Measurements from ENCODE around the gene HEPHL1.
A peak's percentile ranks its signal among the peaks of the same experiment; 100 is the strongest.

Gene HEPHL1

DNA sequence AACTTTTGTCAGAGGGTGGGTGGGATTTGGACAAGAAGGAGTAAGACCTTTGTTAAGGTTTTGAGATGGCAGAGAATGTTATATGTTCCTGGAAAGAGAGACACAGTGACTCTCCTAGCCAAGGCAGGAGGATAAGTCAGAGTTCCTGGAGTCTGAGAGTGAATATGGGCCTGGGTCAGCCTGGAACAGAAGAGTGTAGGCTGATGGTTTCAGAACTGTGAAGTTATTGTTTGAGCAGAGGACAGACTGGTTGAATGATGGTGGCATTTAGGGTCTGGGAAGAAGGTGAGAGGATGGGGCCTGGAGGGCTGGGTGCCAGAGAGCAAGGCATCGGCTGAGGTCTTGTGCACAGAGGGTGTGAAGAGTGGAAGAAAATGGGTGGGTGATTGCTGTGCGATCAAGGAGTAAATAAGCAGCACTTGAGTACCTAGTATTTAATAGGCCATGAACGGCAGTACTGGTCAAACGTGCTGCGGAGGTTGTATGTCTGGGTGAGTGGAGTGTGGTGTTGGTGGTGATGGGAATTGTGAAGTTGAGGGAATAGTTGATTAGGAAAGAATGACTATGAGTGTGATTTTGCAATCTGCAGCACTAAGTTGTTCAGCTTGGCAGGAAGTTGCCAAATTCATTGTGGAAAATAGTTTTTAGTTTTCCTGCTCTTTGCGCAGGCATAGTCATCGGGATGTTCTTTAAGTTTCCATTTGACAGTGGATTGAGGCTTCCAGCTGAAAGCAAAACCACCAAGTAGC is 109.3 kb downstream of the HEPHL1 start:
- peak overlapping the region; percentile 92 for H3K9ac ChIP-seq (ENCODE audit: insufficient read length, low read depth)
- H3K4me3 ChIP-seq (ENCODE audit: insufficient read length, low read depth), result peak overlapping the region; percentile 86
- no peaks in the 10 kb centered on the region for H3K36me3 ChIP-seq (ENCODE audit: insufficient read depth, insufficient read length, low read length)
- no peak for TF ChIP-seq YY1 (IDR thresholded peaks at IDR 0.05; ENCODE audit: insufficient read depth, insufficient read length)
- H3K27me3 ChIP-seq (ENCODE audit: insufficient read depth, insufficient read length), result no peaks in the 10 kb centered on the region
- H3K9me3 ChIP-seq (ENCODE audit: insufficient read depth, low read length), result peaks cover 3% of the 10 kb centered on the region; the same call in 1 of the 2 replicates
- DNase-seq (ENCODE audit: low read depth, low spot score), result no peak
- no peaks in the 10 kb centered on the region for H3K4me1 ChIP-seq (ENCODE audit: insufficient read depth, insufficient read length)

DNA sequence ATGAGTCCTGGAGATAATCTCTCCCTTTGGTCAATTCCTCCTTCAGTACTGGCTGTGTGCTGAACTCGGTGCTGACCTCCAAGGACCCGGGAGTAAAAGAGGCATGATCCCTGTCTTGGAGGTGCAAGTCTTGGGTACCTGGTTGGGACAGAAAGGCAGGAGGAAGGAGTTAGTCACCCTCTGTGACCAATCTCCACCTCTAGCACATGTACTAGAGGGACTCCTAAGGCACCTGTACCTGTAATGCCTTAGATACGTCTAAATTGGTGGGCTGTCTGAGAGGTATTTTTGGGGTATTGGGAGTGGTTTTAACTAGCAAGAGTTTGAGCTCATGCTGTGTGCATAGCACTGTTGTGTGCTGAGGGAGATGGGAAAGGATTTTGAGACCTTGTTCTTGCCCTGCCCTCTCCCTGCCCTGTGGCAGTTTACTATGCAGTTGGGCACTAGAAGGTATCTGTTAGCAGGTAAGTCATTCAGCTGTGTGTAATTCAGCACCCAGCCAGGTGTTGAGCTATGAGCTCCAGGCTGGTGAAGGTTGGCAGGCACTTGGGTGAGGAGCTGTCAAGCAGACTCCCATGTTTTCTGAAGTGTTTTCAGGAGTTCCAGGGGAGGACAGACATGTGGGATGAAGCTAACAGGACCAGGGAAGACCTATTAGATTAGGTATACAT is 110.0 kb downstream of the HEPHL1 start:
- no peaks in the 10 kb centered on the region for H3K36me3 ChIP-seq (ENCODE audit: insufficient read depth, insufficient read length, low read length)
- no peak overlapping the region for H3K9ac ChIP-seq (ENCODE audit: insufficient read length, low read depth)
- H3K9me3 ChIP-seq (ENCODE audit: insufficient read depth, low read length), result no peaks in the 10 kb centered on the region
- DNase-seq (ENCODE audit: low read depth, low spot score), result no peak
- no peak overlapping the region for H3K4me3 ChIP-seq (ENCODE audit: insufficient read length, low read depth)
- H3K4me1 ChIP-seq (ENCODE audit: insufficient read depth, insufficient read length), result no peaks in the 10 kb centered on the region
- H3K27me3 ChIP-seq (ENCODE audit: insufficient read depth, insufficient read length), result no peaks in the 10 kb centered on the region
- no peak for TF ChIP-seq YY1 (IDR thresholded peaks at IDR 0.05; ENCODE audit: insufficient read depth, insufficient read length)
- no peak for TF ChIP-seq SUZ12 (IDR thresholded peaks at IDR 0.05; ENCODE audit: extremely low read depth, insufficient read depth, insufficient read length)
- no peak for TF ChIP-seq ZNF274 (IDR thresholded peaks at IDR 0.05; ENCODE audit: low read depth, low read length)

DNA sequence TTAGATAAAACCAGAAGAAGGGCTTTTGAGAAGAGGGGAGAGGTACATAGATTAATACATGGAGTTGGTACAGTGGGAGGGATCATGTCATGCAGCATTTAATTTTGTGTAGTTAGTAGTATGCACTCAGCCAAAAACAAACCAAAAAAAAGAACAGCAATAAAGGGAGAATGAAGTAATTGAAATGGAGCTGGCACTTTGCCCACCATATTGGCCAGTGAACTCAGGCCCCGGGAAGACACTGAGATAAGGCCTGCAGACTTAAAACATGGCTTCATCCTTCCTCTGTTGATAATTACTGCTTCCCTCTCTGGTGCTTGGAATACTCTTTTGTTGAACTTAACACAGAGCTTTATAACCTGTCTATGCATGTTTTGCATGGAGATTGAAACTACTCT is 110.6 kb downstream of the HEPHL1 start:
- no peaks in the 10 kb centered on the region for H3K27me3 ChIP-seq (ENCODE audit: insufficient read depth, insufficient read length)
- no peaks in the 10 kb centered on the region for H3K4me1 ChIP-seq (ENCODE audit: insufficient read depth, insufficient read length)
- no peaks in the 10 kb centered on the region for H3K36me3 ChIP-seq (ENCODE audit: insufficient read depth, insufficient read length, low read length)
- no peak for DNase-seq (ENCODE audit: low read depth, low spot score)
- H3K4me3 ChIP-seq (ENCODE audit: insufficient read length, low read depth), result no peak overlapping the region
- no peaks in the 10 kb centered on the region for H3K9me3 ChIP-seq (ENCODE audit: insufficient read depth, low read length)
- no peak overlapping the region for H3K9ac ChIP-seq (ENCODE audit: insufficient read length, low read depth)
- TF ChIP-seq SUZ12 (IDR thresholded peaks at IDR 0.05; ENCODE audit: extremely low read depth, insufficient read depth, insufficient read length), result no peak
- no peak for TF ChIP-seq YY1 (IDR thresholded peaks at IDR 0.05; ENCODE audit: insufficient read depth, insufficient read length)
- TF ChIP-seq ZNF274 (IDR thresholded peaks at IDR 0.05; ENCODE audit: low read depth, low read length), result no peak

DNA sequence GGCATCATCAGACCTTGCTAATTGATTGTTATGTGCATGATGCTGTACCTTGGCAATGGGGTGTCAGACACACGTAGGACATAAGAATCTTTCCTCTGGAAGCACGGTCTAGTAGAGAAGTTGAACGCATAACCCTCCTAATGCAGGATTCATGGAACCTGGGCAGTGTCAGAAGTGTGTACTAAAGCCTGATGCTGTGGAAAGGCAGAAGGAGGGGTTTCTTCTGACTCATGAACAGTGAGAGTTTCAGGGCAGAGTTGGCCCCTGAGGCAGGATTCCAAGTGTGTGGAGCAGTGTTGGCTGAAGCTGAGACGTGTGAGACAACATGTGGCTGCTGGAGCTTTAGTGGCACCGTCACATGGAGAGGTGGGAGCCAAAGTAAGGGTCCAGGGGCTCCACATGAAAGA is 111.0 kb downstream of the HEPHL1 start:
- Histone ChIP-seq H3K9ac (ENCODE audit: insufficient read length, low read depth) (no peak overlapping the region), H3K4me1 (ENCODE audit: insufficient read depth, insufficient read length) (no peaks in the 10 kb centered on the region), H3K4me3 (ENCODE audit: insufficient read length, low read depth) (no peak overlapping the region), H3K9me3 (ENCODE audit: insufficient read depth, low read length) (no peaks in the 10 kb centered on the region), H3K27me3 (ENCODE audit: insufficient read depth, insufficient read length) (no peaks in the 10 kb centered on the region), H3K36me3 (ENCODE audit: insufficient read depth, insufficient read length, low read length) (no peaks in the 10 kb centered on the region)
- no peak for DNase-seq (ENCODE audit: low read depth, low spot score)
- no peak for TF ChIP-seq SUZ12 (IDR thresholded peaks at IDR 0.05; ENCODE audit: extremely low read depth, insufficient read depth, insufficient read length)
- no peak for TF ChIP-seq ZNF274 (IDR thresholded peaks at IDR 0.05; ENCODE audit: low read depth, low read length)
- no peak for TF ChIP-seq YY1 (IDR thresholded peaks at IDR 0.05; ENCODE audit: insufficient read depth, insufficient read length)

DNA sequence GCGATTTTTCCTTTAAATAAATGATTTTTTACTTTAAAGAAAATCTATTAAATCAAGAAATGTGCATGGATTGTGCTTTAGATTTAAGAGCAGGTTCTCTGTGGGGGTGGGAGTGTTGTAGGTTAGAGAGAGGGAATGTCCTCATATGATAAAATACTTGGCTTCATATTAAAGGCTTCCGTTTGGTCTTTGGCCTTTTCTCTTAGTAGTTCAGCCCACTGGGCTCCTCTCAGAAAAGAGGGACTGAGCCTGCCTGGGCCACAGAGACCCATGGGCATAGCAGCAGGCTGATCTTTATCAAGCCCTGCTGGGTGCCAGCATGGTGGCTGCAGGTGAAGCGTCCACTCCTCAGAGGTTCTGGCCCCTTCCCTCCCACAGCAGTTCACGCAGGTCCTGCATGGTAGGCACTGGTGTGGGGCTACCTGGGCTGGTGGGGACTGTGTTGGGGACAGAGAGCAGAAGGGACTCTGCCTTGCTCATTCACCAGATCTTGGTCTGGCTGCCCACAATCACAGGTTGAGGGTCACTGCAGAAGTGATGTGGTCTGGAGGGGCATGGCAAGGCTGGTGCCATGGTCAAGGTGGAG is 111.8 kb downstream of the HEPHL1 start:
- H3K4me1 ChIP-seq (ENCODE audit: insufficient read depth, insufficient read length), result no peaks in the 10 kb centered on the region
- no peak for DNase-seq (ENCODE audit: low read depth, low spot score)

DNA sequence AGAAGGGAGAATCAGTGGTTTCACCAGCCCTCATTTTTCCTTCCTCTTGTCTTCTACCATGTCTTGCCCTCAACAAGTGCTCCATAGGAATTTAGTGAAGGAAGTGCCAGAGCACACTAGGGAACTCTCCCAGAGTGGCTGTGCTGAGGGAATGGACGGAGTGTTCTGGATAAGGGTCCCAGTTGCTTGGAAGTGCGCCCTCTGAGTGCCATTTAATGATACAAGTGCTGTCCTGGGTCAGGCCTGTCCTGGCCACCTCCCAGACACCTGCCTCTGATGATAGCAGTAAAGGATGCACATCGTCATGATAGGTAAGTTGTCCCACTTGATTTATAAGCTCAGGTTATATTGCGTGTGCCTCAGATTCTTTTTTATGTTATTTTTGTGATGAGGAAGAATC is 112.6 kb downstream of the HEPHL1 start:
- Histone ChIP-seq H3K9ac (ENCODE audit: insufficient read length, low read depth) (no peak overlapping the region), H3K9me3 (ENCODE audit: insufficient read depth, low read length) (no peaks in the 10 kb centered on the region), H3K4me1 (ENCODE audit: insufficient read depth, insufficient read length) (no peaks in the 10 kb centered on the region), H3K4me3 (ENCODE audit: insufficient read length, low read depth) (no peak overlapping the region), H3K36me3 (ENCODE audit: insufficient read depth, insufficient read length, low read length) (no peaks in the 10 kb centered on the region), H3K27me3 (ENCODE audit: insufficient read depth, insufficient read length) (no peaks in the 10 kb centered on the region)
- no peak for DNase-seq (ENCODE audit: low read depth, low spot score)
- no peak for TF ChIP-seq ZNF274 (IDR thresholded peaks at IDR 0.05; ENCODE audit: low read depth, low read length)
- TF ChIP-seq YY1 (IDR thresholded peaks at IDR 0.05; ENCODE audit: insufficient read depth, insufficient read length), result no peak
- no peak for TF ChIP-seq SUZ12 (IDR thresholded peaks at IDR 0.05; ENCODE audit: extremely low read depth, insufficient read depth, insufficient read length)

More for the DNA sequence above, 111.8 kb downstream of the HEPHL1 start:
- H3K9ac ChIP-seq (ENCODE audit: insufficient read length, low read depth), result no peak overlapping the region
- H3K27me3 ChIP-seq (ENCODE audit: insufficient read depth, insufficient read length), result no peaks in the 10 kb centered on the region
- H3K4me3 ChIP-seq (ENCODE audit: insufficient read length, low read depth), result no peak overlapping the region
- no peaks in the 10 kb centered on the region for H3K36me3 ChIP-seq (ENCODE audit: insufficient read depth, insufficient read length, low read length)
- no peak for TF ChIP-seq ZNF274 (IDR thresholded peaks at IDR 0.05; ENCODE audit: low read depth, low read length)
- TF ChIP-seq YY1 (IDR thresholded peaks at IDR 0.05; ENCODE audit: insufficient read depth, insufficient read length), result no peak
- TF ChIP-seq SUZ12 (IDR thresholded peaks at IDR 0.05; ENCODE audit: extremely low read depth, insufficient read depth, insufficient read length), result no peak
- no peaks in the 10 kb centered on the region for H3K9me3 ChIP-seq (ENCODE audit: insufficient read depth, low read length)
